Neuronal stem cell (in vitro differentiated cells): ENCODE results near the gene ZNF366.

Experiments used
- DNase-seq: peaks from one replicate; pipeline ENCODE4 v3.0.0-alpha.2; 2013; ENCODE audit warnings: low spot score
- H2AFZ ChIP-seq: one replicate; pipeline ENCODE4 v1.6.1; 2013; ENCODE audit warnings: mild to moderate bottlenecking, low read length, inconsistent platforms
- H2AK5ac ChIP-seq: 2 replicates; pipeline ENCODE4 v1.6.1; 2013; ENCODE audit warnings: low read depth, mild to moderate bottlenecking, inconsistent platforms, low read length, moderate library complexity, mixed read lengths
- H2BK120ac ChIP-seq: 2 replicates; pipeline ENCODE4 v1.6.1; 2013; ENCODE audit warnings: low read depth, mild to moderate bottlenecking, inconsistent platforms, low read length, moderate library complexity, mixed read lengths
- H2BK12ac ChIP-seq: one replicate; pipeline ENCODE4 v1.6.1; 2013; ENCODE audit warnings: low read length, inconsistent platforms
- H2BK15ac ChIP-seq: 2 replicates; pipeline ENCODE4 v1.6.1; 2013; ENCODE audit warnings: mild to moderate bottlenecking, low read length, inconsistent platforms, mixed read lengths
- H2BK5ac ChIP-seq: one replicate; pipeline ENCODE4 v1.6.1; 2013; ENCODE audit warnings: inconsistent platforms, mild to moderate bottlenecking, low read length, moderate library complexity
- H3K14ac ChIP-seq: one replicate; pipeline ENCODE4 v1.6.1; 2013; ENCODE audit warnings: low read length, inconsistent platforms
- H3K18ac ChIP-seq: 2 replicates; pipeline ENCODE4 v1.6.1; 2013; ENCODE audit warnings: low read length, inconsistent platforms
- H3K23ac ChIP-seq: 2 replicates; pipeline ENCODE4 v1.6.1; 2013; ENCODE audit warnings: low read depth, mild to moderate bottlenecking, mixed read lengths, low read length, inconsistent platforms; ENCODE audit not compliant: poor library complexity
- H3K27ac ChIP-seq: replicated peaks from 3 replicates; pipeline ENCODE4 v1.5.1; 2013; ENCODE audit warnings: low read length, inconsistent platforms
- H3K27me3 ChIP-seq, 3 experiments: 2 replicates each; pipeline ENCODE4 v1.6.1; 2013; ENCODE audit warnings: low read length in 3 of 3, mild to moderate bottlenecking in 2 of 3, inconsistent platforms in 1 of 3, low read depth in 1 of 3, mixed read lengths in 1 of 3, moderate library complexity in 1 of 3; ENCODE audit not compliant: control insufficient read depth in 3 of 3, insufficient read depth in 3 of 3
- H3K36me3 ChIP-seq, 2 donors: replicated peaks in 1 of 2; 2 replicates each; pipeline ENCODE4 v1.6.1; 2013; ENCODE audit warnings: low read length in 2 of 2; ENCODE audit not compliant: control insufficient read depth in 2 of 2, insufficient read depth in 2 of 2
- H3K4ac ChIP-seq: 2 replicates; pipeline ENCODE4 v1.6.1; 2013; ENCODE audit warnings: inconsistent platforms, mild to moderate bottlenecking, low read length, moderate library complexity
- H3K4me1 ChIP-seq, 2 donors: 1 replicate in 1 of 2; 2 replicates in 1 of 2; pipeline ENCODE4 v1.6.1; 2013; ENCODE audit warnings: low read length in 2 of 2, low read depth in 1 of 2; ENCODE audit not compliant: control insufficient read depth in 2 of 2, insufficient read depth in 1 of 2
- H3K4me2 ChIP-seq: one replicate; pipeline ENCODE4 v1.6.1; 2013; ENCODE audit warnings: mild to moderate bottlenecking, low read length, inconsistent platforms; ENCODE audit not compliant: insufficient read depth, poor library complexity, severe bottlenecking
- H3K4me3 ChIP-seq, 2 donors: 2 replicates each; pipeline ENCODE4 v1.5.1; 2013; ENCODE audit warnings: low read length in 2 of 2, mild to moderate bottlenecking in 2 of 2, inconsistent platforms in 1 of 2, moderate library complexity in 1 of 2
- H3K79me1 ChIP-seq: one replicate; pipeline ENCODE4 v1.6.1; 2013; ENCODE audit warnings: low read depth, mild to moderate bottlenecking, inconsistent platforms, low read length, moderate library complexity
- H3K9ac ChIP-seq: one replicate; pipeline ENCODE4 v1.6.1; 2013; ENCODE audit warnings: mild to moderate bottlenecking, low read depth, low read length, inconsistent platforms; ENCODE audit not compliant: poor library complexity
- H3K9me3 ChIP-seq, 2 donors: replicated peaks in 1 of 2; 2 replicates each; pipeline versions ENCODE3 to v1.6.1; 2013; ENCODE audit warnings: low read length in 2 of 2, mild to moderate bottlenecking in 2 of 2, inconsistent platforms in 1 of 2, low read depth in 1 of 2, mixed read lengths in 1 of 2, moderate library complexity in 1 of 2; ENCODE audit not compliant: control insufficient read depth in 2 of 2, insufficient read depth in 1 of 2
- H4K8ac ChIP-seq: one replicate; pipeline ENCODE4 v1.6.1; 2013; ENCODE audit warnings: low read depth, mild to moderate bottlenecking, inconsistent platforms, low read length, moderate library complexity
- H4K91ac ChIP-seq: one replicate; pipeline ENCODE4 v1.6.1; 2013; ENCODE audit warnings: low read length, low read depth, mild to moderate bottlenecking, inconsistent platforms; ENCODE audit not compliant: poor library complexity
- WGBS, 2 donors: extraction: QIAGEN DNeasy Blood & Tissue Kit; methylation state at CpG; one replicate each; pipeline ENCODE4 v1.1.7; 2013; ENCODE audit warnings: missing lambda C conversion rate in 2 of 2, mixed read lengths in 1 of 2; ENCODE audit not compliant: insufficient read length in 2 of 2, insufficient replicate concordance in 1 of 2; ENCODE audit errors: extremely low coverage in 2 of 2; 5-methylcytosine and 5-hydroxymethylcytosine counted together

ZNF366 gene

GRCh38 chr5:72552041-72552557 is 44.9 kb upstream of the ZNF366 start:
- Histone ChIP-seq H3K4me2 (no peak overlapping the region), H2AFZ (no peak overlapping the region), H3K4me1 (peaks cover 10 to 13% of the 10 kb centered on the region in 2 donors), H3K18ac (no peak overlapping the region), H3K4me3 (no peak overlapping the region), H2BK12ac (no peak overlapping the region), H2BK5ac (no peak overlapping the region), H3K9me3 (no peaks in the 10 kb centered on the region), H3K4ac (no peak overlapping the region), H3K27ac (no peak overlapping the region), H4K8ac (no peak overlapping the region), H2AK5ac (no peak overlapping the region), H3K14ac (no peak overlapping the region), H2BK15ac (no peak overlapping the region), H2BK120ac (no peak overlapping the region), H3K23ac (no peak overlapping the region), H3K9ac (no peak overlapping the region), H3K36me3 (no peaks in the 10 kb centered on the region), H3K79me1 (no peaks in the 10 kb centered on the region), H4K91ac (no peak overlapping the region), H3K27me3 (no peaks in the 10 kb centered on the region)
- DNase-seq, result no peak
- WGBS, 2 donors, result no CpG with 5 or more reads among the region's 5 CpGs

- Histone ChIP-seq H3K14ac (no peak overlapping the region), H3K4me3 (no peak overlapping the region), H2AK5ac (no peak overlapping the region), H2BK12ac (no peak overlapping the region), H3K79me1 (no peaks in the 10 kb centered on the region), H2BK120ac (no peak overlapping the region), H3K4ac (no peak overlapping the region), H3K4me1 (peaks cover 0 to 2% of the 10 kb centered on the region in 2 donors), H3K18ac (no peak overlapping the region), H3K27me3 (no peaks in the 10 kb centered on the region), H3K9me3 (peaks cover 0 to 12% of the 10 kb centered on the region in 2 donors), H2BK5ac (no peak overlapping the region), H3K27ac (no peak overlapping the region), H3K23ac (no peak overlapping the region), H3K36me3 (no peaks in the 10 kb centered on the region), H4K91ac (no peak overlapping the region), H2BK15ac (no peak overlapping the region), H2AFZ (no peak overlapping the region), H3K9ac (no peak overlapping the region), H3K4me2 (no peak overlapping the region), H4K8ac (no peak overlapping the region)
- DNase-seq, result no peak
- WGBS, 2 donors, result no CpG with 5 or more reads among the region's 5 CpGs
Measured at GRCh38 chr5:72550595-72550994, 43.4 kb upstream of the ZNF366 start.

GRCh38 chr5:72543811-72544210 is 36.6 kb upstream of the ZNF366 start:
- Histone ChIP-seq H3K4ac (no peak overlapping the region), H3K79me1 (no peaks in the 10 kb centered on the region), H4K8ac (no peak overlapping the region), H3K36me3 (no peaks in the 10 kb centered on the region), H2BK15ac (no peak overlapping the region), H3K9ac (no peak overlapping the region), H2BK120ac (no peak overlapping the region), H4K91ac (no peak overlapping the region), H3K27ac (no peak overlapping the region), H3K4me3 (no peak overlapping the region), H2BK5ac (no peak overlapping the region), H3K27me3 (no peaks in the 10 kb centered on the region), H2BK12ac (no peak overlapping the region), H2AFZ (no peak overlapping the region), H3K9me3 (peaks cover 0 to 18% of the 10 kb centered on the region in 2 donors), H3K4me1 (peaks cover 3 to 10% of the 10 kb centered on the region in 2 donors), H3K4me2 (no peak overlapping the region), H3K18ac (no peak overlapping the region), H2AK5ac (no peak overlapping the region), H3K14ac (no peak overlapping the region), H3K23ac (no peak overlapping the region)
- WGBS, 2 donors, result no CpG with 5 or more reads among the region's 3 CpGs
- no peak for DNase-seq

GRCh38 chr5:72543365-72543764 is 36.2 kb upstream of the ZNF366 start:
- Histone ChIP-seq H3K23ac (no peak overlapping the region), H4K8ac (no peak overlapping the region), H3K4me1 (peaks cover 3 to 10% of the 10 kb centered on the region in 2 donors), H2BK5ac (no peak overlapping the region), H3K14ac (no peak overlapping the region), H3K27ac (no peak overlapping the region), H3K36me3 (no peaks in the 10 kb centered on the region), H3K4me3 (no peak overlapping the region), H3K79me1 (no peaks in the 10 kb centered on the region), H2BK12ac (no peak overlapping the region), H2BK120ac (no peak overlapping the region), H2AFZ (no peak overlapping the region), H2AK5ac (no peak overlapping the region), H3K27me3 (no peaks in the 10 kb centered on the region), H3K9ac (no peak overlapping the region), H3K4me2 (no peak overlapping the region), H2BK15ac (no peak overlapping the region), H3K9me3 (peaks cover 0 to 18% of the 10 kb centered on the region in 2 donors), H3K18ac (no peak overlapping the region), H4K91ac (no peak overlapping the region), H3K4ac (no peak overlapping the region)
- WGBS, 2 donors, result no CpG with 5 or more reads among the region's 3 CpGs
- no peak for DNase-seq
